ENCODE results near the gene AKAP7. TPM values are rescaled to one million over a fixed set of nuclear protein-coding genes. Genes with fewer than 3 reads are reported as not detected.

The AKAP7 gene
- polyA plus RNA-seq, 3 donors = 2.4 to 4.9 (median 3.4) TPM

DNA sequence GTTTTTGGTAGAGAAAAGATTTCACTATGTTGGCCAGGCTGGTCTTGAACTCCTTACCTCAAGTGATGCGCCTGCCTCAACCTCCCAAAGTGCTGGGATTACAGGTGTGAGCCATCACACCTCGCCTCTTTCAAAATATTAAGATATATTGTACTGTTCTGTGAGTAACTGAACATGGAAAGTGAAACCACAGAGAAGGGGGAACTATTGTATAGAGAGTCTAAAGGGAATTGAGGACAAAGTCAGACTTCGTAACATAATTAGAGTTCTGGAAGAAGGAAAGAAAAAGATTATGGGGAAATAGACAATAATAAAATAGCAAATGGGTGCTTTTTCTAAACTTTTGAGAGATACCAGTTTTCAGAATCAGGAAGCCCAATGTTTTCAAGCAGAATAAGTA, 17.4 kb upstream of the AKAP7 start:
- Mint-ChIP-seq H3K27me3 (ENCODE audit: low read depth in 3 of 3) (peaks cover 0 to 1% (median 0%) of the 10 kb centered on the region in 3 donors), H3K4me3 (no peak overlapping the region), H3K9me3 (no peaks in the 10 kb centered on the region), H3K36me3 (no peaks in the 10 kb centered on the region), H3K27ac (peak overlapping the region in 3 of 7 donors; percentile 30 to 69 (median 36)), H3K4me1 (peaks cover 11% of the 10 kb centered on the region)
- H3K27me3 ChIP-seq (ENCODE audit: control insufficient read depth in 2 of 2, insufficient read depth in 2 of 2, low read length in 2 of 2) = no peaks in the 10 kb centered on the region
- no peak overlapping the region for H2AFZ ChIP-seq (ENCODE audit: insufficient read depth, low read depth, low read length, poor library complexity, severe bottlenecking)
- no peak overlapping the region for H3K4me2 ChIP-seq (replicated peaks; ENCODE audit: extremely low read depth, low read length, poor library complexity, severe bottlenecking)
- no peaks in the 10 kb centered on the region for H4K20me1 ChIP-seq (ENCODE audit: insufficient read depth, low read length)
- WGBS (ENCODE audit: insufficient coverage) = 0% methylated on average over 1 of the region's 3 CpGs
- no peak overlapping the region for H3K9ac ChIP-seq (ENCODE audit: insufficient read depth, low read length, poor library complexity, severe bottlenecking)
- DNase-seq = peak; percentile 13 to 32 (median 16)
- H3K4me1 ChIP-seq (ENCODE audit: control insufficient read depth in 1 of 2, insufficient read depth in 2 of 2, low read length in 2 of 2) = peaks cover 5 to 8% of the 10 kb centered on the region in 2 donors
- intact Hi-C loops (cut with micrococcal nuclease) = loop anchor here (5.0 kb wide), 1 partner anchor 231 kb away; no protein-coding TSS in a partner anchor
- H3K27ac ChIP-seq (ENCODE audit: low read depth in 1 of 2, low read length in 2 of 2) = no peak overlapping the region
- H3K4me3 ChIP-seq (replicated peaks in 1 of 3; ENCODE audit: low read depth in 2 of 3, low read length in 3 of 3) = no peak overlapping the region
- H3K9me3 ChIP-seq (replicated peaks in 1 of 2; ENCODE audit: control insufficient read depth in 1 of 2, insufficient read depth in 1 of 2, low read length in 2 of 2) = no peaks in the 10 kb centered on the region
- TF ChIP-seq, protein P1, sequence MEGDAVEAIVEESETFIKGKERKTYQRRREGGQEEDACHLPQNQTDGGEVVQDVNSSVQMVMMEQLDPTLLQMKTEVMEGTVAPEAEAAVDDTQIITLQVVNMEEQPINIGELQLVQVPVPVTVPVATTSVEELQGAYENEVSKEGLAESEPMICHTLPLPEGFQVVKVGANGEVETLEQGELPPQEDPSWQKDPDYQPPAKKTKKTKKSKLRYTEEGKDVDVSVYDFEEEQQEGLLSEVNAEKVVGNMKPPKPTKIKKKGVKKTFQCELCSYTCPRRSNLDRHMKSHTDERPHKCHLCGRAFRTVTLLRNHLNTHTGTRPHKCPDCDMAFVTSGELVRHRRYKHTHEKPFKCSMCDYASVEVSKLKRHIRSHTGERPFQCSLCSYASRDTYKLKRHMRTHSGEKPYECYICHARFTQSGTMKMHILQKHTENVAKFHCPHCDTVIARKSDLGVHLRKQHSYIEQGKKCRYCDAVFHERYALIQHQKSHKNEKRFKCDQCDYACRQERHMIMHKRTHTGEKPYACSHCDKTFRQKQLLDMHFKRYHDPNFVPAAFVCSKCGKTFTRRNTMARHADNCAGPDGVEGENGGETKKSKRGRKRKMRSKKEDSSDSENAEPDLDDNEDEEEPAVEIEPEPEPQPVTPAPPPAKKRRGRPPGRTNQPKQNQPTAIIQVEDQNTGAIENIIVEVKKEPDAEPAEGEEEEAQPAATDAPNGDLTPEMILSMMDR (IDR thresholded peaks at IDR 0.05) = no peak
- no peaks in the 10 kb centered on the region for H3K36me3 ChIP-seq (replicated peaks in 1 of 2; ENCODE audit: control insufficient read depth in 1 of 2, insufficient read depth in 2 of 2, low read length in 2 of 2)
- no peaks in the 10 kb centered on the region for H3K79me2 ChIP-seq (ENCODE audit: insufficient read depth, low read length)

DNA sequence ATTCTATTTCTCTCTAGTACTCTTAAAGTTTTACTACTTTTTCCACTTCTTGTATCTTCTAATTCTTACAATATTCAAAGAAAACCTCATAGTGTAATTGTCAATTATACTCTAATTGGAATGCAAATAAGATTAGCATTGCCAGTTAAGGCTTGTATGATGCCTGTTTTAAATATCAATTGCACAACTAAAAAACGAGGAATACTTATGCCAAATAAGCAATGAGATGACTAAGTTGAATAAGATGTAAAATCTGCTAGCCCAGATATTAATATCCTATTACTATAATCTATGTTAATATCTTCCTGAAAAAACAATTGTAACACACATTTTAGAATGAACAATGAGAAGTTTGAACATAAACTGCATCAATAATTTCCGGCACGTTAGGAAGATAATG, 13.3 kb upstream of the AKAP7 start:
- no CpG with 5 or more reads among the region's 3 CpGs for WGBS (ENCODE audit: insufficient coverage)
- Mint-ChIP-seq H3K4me1 (peaks cover 10% of the 10 kb centered on the region), H3K36me3 (no peaks in the 10 kb centered on the region), H3K9me3 (no peaks in the 10 kb centered on the region), H3K4me3 (no peak overlapping the region), H3K27me3 (ENCODE audit: low read depth in 3 of 3) (peaks cover 0 to 3% (median 0%) of the 10 kb centered on the region in 3 donors), H3K27ac (no peak overlapping the region)
- Histone ChIP-seq H3K9me3 (replicated peaks in 1 of 2; ENCODE audit: control insufficient read depth in 1 of 2, insufficient read depth in 1 of 2, low read length in 2 of 2) (no peaks in the 10 kb centered on the region), H3K9ac (ENCODE audit: insufficient read depth, low read length, poor library complexity, severe bottlenecking) (no peak overlapping the region), H3K4me1 (ENCODE audit: control insufficient read depth in 1 of 2, insufficient read depth in 2 of 2, low read length in 2 of 2) (peaks cover 5 to 8% of the 10 kb centered on the region in 2 donors), H3K4me3 (replicated peaks in 1 of 3; ENCODE audit: low read depth in 2 of 3, low read length in 3 of 3) (no peak overlapping the region), H3K27me3 (ENCODE audit: control insufficient read depth in 2 of 2, insufficient read depth in 2 of 2, low read length in 2 of 2) (no peaks in the 10 kb centered on the region), H4K20me1 (ENCODE audit: insufficient read depth, low read length) (no peaks in the 10 kb centered on the region), H3K4me2 (replicated peaks; ENCODE audit: extremely low read depth, low read length, poor library complexity, severe bottlenecking) (no peak overlapping the region), H2AFZ (ENCODE audit: insufficient read depth, low read depth, low read length, poor library complexity, severe bottlenecking) (no peak overlapping the region), H3K27ac (ENCODE audit: low read depth in 1 of 2, low read length in 2 of 2) (no peak overlapping the region), H3K79me2 (ENCODE audit: insufficient read depth, low read length) (no peaks in the 10 kb centered on the region), H3K36me3 (replicated peaks in 1 of 2; ENCODE audit: control insufficient read depth in 1 of 2, insufficient read depth in 2 of 2, low read length in 2 of 2) (no peaks in the 10 kb centered on the region)
- intact Hi-C loops (cut with micrococcal nuclease) = no loop called here
- no peak for DNase-seq
- TF ChIP-seq, protein P1 (IDR thresholded peaks at IDR 0.05) = no peak

Measured in CD14-positive monocyte (primary cell).